Measurements from ENCODE around the gene SLC16A11.

SLC16A11 gene

DNA sequence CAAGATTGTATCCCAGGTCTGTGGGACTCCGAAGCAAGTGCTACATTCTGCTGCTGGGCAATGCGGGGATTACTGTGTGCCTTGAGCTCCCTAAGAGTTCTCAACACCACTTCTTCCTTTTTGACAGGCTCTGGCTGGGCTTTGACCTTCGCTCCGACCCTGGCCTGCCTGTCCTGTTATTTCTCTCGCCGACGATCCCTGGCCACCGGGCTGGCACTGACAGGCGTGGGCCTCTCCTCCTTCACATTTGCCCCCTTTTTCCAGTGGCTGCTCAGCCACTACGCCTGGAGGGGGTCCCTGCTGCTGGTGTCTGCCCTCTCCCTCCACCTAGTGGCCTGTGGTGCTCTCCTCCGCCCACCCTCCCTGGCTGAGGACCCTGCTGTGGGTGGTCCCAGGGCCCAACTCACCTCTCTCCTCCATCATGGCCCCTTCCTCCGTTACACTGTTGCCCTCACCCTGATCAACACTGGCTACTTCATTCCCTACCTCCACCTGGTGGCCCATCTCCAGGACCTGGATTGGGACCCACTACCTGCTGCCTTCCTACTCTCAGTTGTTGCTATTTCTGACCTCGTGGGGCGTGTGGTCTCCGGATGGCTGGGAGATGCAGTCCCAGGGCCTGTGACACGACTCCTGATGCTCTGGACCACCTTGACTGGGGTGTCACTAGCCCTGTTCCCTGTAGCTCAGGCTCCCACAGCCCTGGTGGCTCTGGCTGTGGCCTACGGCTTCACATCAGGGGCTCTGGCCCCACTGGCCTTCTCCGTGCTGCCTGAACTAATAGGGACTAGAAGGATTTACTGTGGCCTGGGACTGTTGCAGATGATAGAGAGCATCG is 5.6 kb downstream of the SLC16A11 start:
- no peaks in the 10 kb centered on the region for H3K9me3 ChIP-seq (ENCODE audit: low read length)
- no peak overlapping the region for H3K27ac ChIP-seq (ENCODE audit: low read depth, low read length, poor library complexity, severe bottlenecking)
- no peaks in the 10 kb centered on the region for H4K20me1 ChIP-seq (ENCODE audit: insufficient read depth, low read length)
- no peaks in the 10 kb centered on the region; the same call in 1 of the 2 replicates for H3K36me3 ChIP-seq (ENCODE audit: insufficient read depth, low read length)
- no peaks in the 10 kb centered on the region for H3K9me2 ChIP-seq (ENCODE audit: low read depth, low read length)
- H2AFZ ChIP-seq (ENCODE audit: low read length) = no peak overlapping the region
- H3K9ac ChIP-seq (ENCODE audit: low read length) = no peak overlapping the region
- H3K27me3 ChIP-seq (ENCODE audit: insufficient read depth, low read length) = no peaks in the 10 kb centered on the region
- no peak overlapping the region for H3K4me3 ChIP-seq (ENCODE audit: low read depth, low read length, poor library complexity, severe bottlenecking)
- H3F3A ChIP-seq (ENCODE audit: insufficient read depth, low read length) = no peaks in the 10 kb centered on the region
- H3K4me1 ChIP-seq (ENCODE audit: insufficient read depth, low read length, severe bottlenecking) = peaks cover 22% of the 10 kb centered on the region
- TF ChIP-seq, protein P1, sequence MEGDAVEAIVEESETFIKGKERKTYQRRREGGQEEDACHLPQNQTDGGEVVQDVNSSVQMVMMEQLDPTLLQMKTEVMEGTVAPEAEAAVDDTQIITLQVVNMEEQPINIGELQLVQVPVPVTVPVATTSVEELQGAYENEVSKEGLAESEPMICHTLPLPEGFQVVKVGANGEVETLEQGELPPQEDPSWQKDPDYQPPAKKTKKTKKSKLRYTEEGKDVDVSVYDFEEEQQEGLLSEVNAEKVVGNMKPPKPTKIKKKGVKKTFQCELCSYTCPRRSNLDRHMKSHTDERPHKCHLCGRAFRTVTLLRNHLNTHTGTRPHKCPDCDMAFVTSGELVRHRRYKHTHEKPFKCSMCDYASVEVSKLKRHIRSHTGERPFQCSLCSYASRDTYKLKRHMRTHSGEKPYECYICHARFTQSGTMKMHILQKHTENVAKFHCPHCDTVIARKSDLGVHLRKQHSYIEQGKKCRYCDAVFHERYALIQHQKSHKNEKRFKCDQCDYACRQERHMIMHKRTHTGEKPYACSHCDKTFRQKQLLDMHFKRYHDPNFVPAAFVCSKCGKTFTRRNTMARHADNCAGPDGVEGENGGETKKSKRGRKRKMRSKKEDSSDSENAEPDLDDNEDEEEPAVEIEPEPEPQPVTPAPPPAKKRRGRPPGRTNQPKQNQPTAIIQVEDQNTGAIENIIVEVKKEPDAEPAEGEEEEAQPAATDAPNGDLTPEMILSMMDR (IDR thresholded peaks at IDR 0.05; ENCODE audit: low read length) = no peak; the same call in 1 of the 2 replicates
- TF ChIP-seq EZH2 (IDR thresholded peaks at IDR 0.05; ENCODE audit: borderline replicate concordance, low read length) = no peak
- H3K4me2 ChIP-seq (ENCODE audit: low read length) = no peak overlapping the region
- H3K79me2 ChIP-seq (ENCODE audit: insufficient read depth, low read length) = no peaks in the 10 kb centered on the region

DNA sequence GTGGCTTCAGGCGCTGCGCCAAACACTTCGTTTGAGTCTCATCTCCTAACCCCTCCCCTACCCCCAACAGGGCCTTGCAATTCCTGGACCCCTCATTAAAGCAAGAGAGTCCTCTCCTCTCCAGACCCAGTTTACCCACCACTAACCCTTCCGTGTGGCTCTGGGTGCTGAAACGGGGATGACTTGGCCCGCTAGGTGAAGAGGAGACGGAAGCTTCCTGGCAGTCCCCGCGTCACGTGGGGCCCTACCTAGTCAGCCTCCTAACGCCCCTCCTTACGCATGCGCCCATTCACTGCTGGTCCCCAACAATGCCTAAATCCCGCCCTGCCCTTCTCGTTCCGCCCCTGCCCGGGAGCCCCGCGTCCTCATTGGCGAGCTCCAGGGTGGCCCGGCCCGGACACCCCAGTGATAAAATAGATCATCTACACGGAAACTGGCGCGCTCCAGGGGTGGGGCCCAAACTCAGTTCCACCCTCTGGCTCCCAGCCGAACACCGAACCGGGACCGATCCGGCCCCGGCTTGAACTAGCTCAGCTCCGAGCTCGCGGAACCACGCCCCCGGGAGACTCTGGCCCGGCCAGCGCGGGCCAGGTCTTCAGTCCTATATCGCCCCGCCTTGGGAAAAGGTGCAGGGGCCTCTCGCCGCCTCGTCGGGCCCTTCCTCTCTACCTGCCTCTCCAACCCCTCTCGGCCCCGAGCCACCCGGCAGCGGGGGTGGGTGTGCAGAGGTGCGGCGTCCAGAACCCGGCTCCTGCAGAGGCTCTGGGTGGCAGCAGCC is 8.1 kb downstream of the SLC16A11 start, which contains the start of gene SLC16A13:
SLC16A13 (plus strand) TSS at position 425 of the 778 bp plus-strand sequence. CDS start 368 bp downstream, outside the sequence.
- no peaks in the 10 kb centered on the region for H4K20me1 ChIP-seq (ENCODE audit: insufficient read depth, low read length)
- no peaks in the 10 kb centered on the region for H3K9me2 ChIP-seq (ENCODE audit: low read depth, low read length)
- no peaks in the 10 kb centered on the region; the same call in 1 of the 2 replicates for H3K36me3 ChIP-seq (ENCODE audit: insufficient read depth, low read length)
- H3K27me3 ChIP-seq (ENCODE audit: insufficient read depth, low read length) = no peaks in the 10 kb centered on the region
- H2AFZ ChIP-seq (ENCODE audit: low read length) = peak within 1 kb of the TSS; percentile 21; the same call in 1 of the 2 replicates
- H3K27ac ChIP-seq (ENCODE audit: low read depth, low read length, poor library complexity, severe bottlenecking) = peak within 1 kb of the TSS; percentile 58
- no peaks in the 10 kb centered on the region for H3F3A ChIP-seq (ENCODE audit: insufficient read depth, low read length)
- no peaks in the 10 kb centered on the region for H3K9me3 ChIP-seq (ENCODE audit: low read length)
- no peaks in the 10 kb centered on the region for H3K79me2 ChIP-seq (ENCODE audit: insufficient read depth, low read length)
- H3K4me2 ChIP-seq (ENCODE audit: low read length) = peak within 1 kb of the TSS; percentile 90
- TF ChIP-seq, protein P1 (IDR thresholded peaks at IDR 0.05; ENCODE audit: low read length) = no peak
- TF ChIP-seq EZH2 (IDR thresholded peaks at IDR 0.05; ENCODE audit: borderline replicate concordance, low read length) = no peak
- H3K9ac ChIP-seq (ENCODE audit: low read length) = peak within 1 kb of the TSS; percentile 83
- peak within 1 kb of the TSS; percentile 75 for H3K4me3 ChIP-seq (ENCODE audit: low read depth, low read length, poor library complexity, severe bottlenecking)
- peaks cover 19% of the 10 kb centered on the region for H3K4me1 ChIP-seq (ENCODE audit: insufficient read depth, low read length, severe bottlenecking)

DNA sequence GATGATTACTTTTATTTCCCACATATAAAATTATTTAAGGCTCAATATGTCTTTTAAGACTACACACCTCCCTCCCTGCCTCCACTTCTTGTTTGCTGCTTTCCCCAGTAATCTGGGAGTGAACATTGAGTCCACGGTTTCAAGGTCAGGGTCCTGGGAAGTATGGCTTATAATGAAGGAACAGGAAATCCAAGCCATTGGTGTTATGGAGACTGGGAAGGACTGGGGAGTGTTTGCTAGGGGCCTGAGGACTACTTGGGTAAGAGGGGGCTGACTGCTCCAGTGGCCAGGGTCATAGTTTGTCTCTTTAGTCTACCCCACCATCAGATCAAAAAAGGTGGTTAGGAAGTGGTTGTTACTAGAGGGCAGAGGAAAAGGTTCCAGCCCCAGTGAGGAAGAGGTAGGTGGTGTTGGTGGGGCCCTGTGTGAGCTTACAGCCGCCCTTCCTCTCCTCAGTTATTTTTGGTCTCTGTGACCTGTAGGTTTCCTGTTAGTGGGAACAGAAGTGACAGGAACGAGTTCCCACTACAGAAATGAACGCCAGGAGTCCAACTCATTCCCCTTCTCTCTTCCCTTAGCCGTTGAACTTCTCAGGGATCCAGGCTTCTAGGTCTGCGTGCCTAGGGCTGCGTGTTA is 8.8 kb downstream of the SLC16A11 start:
- no peaks in the 10 kb centered on the region for H3K9me3 ChIP-seq (ENCODE audit: low read length)
- peak overlapping the region; percentile 58 for H3K27ac ChIP-seq (ENCODE audit: low read depth, low read length, poor library complexity, severe bottlenecking)
- H3K9ac ChIP-seq (ENCODE audit: low read length) = peak overlapping the region; percentile 83
- peak overlapping the region; percentile 90 for H3K4me2 ChIP-seq (ENCODE audit: low read length)
- H3K27me3 ChIP-seq (ENCODE audit: insufficient read depth, low read length) = no peaks in the 10 kb centered on the region
- no peaks in the 10 kb centered on the region for H3K79me2 ChIP-seq (ENCODE audit: insufficient read depth, low read length)
- H3K36me3 ChIP-seq (ENCODE audit: insufficient read depth, low read length) = no peaks in the 10 kb centered on the region; the same call in 1 of the 2 replicates
- no peaks in the 10 kb centered on the region for H4K20me1 ChIP-seq (ENCODE audit: insufficient read depth, low read length)
- H3K9me2 ChIP-seq (ENCODE audit: low read depth, low read length) = no peaks in the 10 kb centered on the region
- H2AFZ ChIP-seq (ENCODE audit: low read length) = no peak overlapping the region
- no peak for TF ChIP-seq EZH2 (IDR thresholded peaks at IDR 0.05; ENCODE audit: borderline replicate concordance, low read length)
- TF ChIP-seq, protein P1 (IDR thresholded peaks at IDR 0.05; ENCODE audit: low read length) = no peak
- H3K4me3 ChIP-seq (ENCODE audit: low read depth, low read length, poor library complexity, severe bottlenecking) = peak overlapping the region; percentile 75
- peaks cover 19% of the 10 kb centered on the region for H3K4me1 ChIP-seq (ENCODE audit: insufficient read depth, low read length, severe bottlenecking)
- no peaks in the 10 kb centered on the region for H3F3A ChIP-seq (ENCODE audit: insufficient read depth, low read length)
